Measurements from ENCODE around the gene STPG4. TPM values are rescaled to one million over a fixed set of nuclear protein-coding genes. Genes with fewer than 3 reads are reported as not detected.
"Not testable (repeated sequence)": the region's sequence is repeated elsewhere in the genome, so short reads cannot be mapped to it uniquely, and the experiment has no call there.

Gene STPG4
- total RNA-seq, 1 donor from 2014 or later: not detected

DNA sequence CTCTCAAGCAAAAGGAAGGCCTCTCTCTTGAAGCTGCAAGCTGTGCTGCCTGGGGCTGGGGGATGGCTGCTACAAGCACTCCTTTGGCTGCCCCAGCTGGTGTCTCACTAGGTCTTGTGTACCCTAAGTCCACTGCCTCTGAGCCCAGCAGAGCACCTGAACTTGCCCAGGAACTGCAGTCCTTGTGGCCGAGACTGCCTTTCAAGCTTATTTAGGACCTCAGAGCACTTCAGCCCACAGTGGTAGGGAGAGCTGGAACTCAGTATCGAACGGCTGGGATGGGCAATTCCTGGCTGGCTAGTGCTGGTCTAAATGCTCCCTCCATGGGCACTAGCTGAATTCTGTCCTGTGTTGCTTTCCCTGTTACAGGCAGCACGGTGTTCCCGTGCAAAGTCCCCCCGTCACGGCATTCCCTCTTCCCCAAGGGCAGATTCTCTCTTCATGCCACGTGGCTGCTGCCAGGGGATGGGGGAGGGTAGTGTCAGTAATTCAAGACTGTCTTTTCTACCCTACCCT, 25.9 kb downstream of the STPG4 start:
- no peak for DNase-seq (ENCODE audit: extremely low read depth, low read depth, low spot score)

DNA sequence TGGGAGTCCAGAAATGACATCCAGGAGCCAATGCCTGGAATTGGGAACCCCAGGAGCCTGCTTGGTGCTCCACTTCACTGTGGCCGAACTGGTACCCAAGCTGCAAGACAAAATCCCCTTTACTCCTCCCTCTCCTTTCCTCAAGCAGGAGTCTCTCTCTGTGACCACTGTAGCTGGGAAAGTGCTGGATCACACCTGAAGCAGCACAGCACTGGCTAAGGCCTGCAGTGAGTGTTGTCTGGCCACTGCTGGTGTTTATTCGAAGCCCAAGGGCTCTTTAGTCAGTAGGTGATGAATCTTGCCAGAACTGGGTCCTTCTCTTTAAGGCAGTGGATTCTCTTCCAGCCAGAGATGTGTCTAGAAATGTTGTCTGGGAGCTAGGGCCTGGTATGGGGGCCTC, 26.4 kb downstream of the STPG4 start:
- no peak for DNase-seq (ENCODE audit: extremely low read depth, low read depth, low spot score)

DNA sequence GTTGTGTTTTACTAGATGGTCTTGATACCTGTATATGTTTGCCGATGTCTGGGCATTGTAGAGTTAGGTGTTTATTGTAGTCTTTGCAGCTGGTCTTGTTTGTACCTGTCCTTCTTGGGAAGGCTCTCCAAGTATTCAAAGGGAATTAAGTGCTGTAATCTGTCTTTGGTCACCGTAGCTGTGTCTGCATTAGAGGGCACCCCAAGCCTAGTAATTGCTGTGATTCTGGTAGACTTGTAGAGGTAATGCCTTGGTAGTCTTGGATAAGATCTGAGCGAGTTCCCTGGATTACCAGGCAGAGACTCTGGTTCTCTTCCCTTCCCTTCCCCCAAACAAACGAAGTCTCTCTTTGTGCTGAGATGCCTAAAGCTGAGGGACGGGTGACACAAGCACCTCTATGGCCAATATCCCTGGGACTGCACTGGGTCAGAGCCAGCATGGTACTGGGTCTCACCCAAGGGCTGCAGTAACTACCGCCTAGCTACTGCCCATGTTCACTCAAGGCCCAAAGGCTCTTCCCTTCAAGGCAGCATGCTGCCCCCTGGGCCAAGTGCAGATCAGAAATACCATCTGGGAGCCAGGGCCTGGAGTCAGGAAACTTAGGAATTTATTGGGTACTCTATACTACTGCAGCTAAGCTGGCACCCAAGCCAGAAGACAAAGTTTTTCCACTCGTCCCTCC, 27.1 kb downstream of the STPG4 start:
- DNase-seq (ENCODE audit: extremely low read depth, low read depth, low spot score): no peak

GRCh38 chr2:47126783-47127182, 28.3 kb downstream of the STPG4 start:
- no peak for DNase-seq (ENCODE audit: extremely low read depth, low read depth, low spot score)

DNA sequence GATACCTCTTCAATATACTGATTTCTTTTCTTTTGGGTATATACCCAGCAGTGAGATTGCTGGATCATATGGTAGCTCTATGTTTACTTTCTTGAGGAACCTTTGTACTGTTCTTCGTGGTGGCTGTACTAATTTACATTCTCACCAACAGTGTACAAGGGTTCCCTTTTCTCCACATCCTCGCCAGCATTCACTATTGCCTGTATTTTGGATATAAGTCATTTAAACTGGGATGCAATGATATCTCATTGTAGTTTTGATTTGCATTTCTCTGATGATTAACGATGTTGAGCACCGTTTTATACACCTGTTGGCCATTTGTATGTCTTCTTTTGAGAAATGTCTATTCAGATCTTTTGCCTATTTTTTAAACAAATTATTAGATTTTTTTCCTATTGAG, 30.4 kb downstream of the STPG4 start:
- not testable (repeated sequence) for DNase-seq (ENCODE audit: extremely low read depth, low read depth, low spot score)

DNA sequence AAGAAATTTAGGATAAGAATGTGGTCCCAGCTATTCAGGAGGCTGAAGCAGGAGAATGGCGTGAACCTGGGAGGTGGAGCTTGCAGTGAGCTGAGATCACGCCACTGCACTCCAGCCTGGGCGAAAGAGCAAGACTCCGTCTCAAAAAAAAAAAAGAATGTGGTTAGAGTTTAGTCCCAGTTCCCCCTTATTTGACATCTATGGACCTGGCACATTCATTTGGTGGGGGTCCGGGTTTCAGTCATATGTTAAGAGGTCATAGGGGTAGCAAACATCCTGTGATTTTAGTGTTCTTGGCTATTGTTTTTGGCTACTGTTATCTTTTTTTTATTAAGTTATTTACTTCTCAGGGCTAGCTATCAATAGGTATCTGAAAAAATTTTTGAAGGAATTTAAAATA, 34.7 kb downstream of the STPG4 start:
- not testable (repeated sequence) for DNase-seq (ENCODE audit: extremely low read depth, low read depth, low spot score)

GRCh38 chr2:47119001-47119400, 36.1 kb downstream of the STPG4 start:
- DNase-seq (ENCODE audit: extremely low read depth, low read depth, low spot score): peak; percentile 29

- DNase-seq (ENCODE audit: extremely low read depth, low read depth, low spot score): no peak
Observed at GRCh38 chr2:47118581-47118980, 36.5 kb downstream of the STPG4 start.

- no peak for DNase-seq (ENCODE audit: extremely low read depth, low read depth, low spot score)
Observed at GRCh38 chr2:47112665-47113435, 42.3 kb downstream of the STPG4 start.

GRCh38 chr2:47109680-47110079, 45.4 kb downstream of the STPG4 start:
- no peak for DNase-seq (ENCODE audit: extremely low read depth, low read depth, low spot score)

- DNase-seq (ENCODE audit: extremely low read depth, low read depth, low spot score): no peak
Observed at GRCh38 chr2:47109007-47109375, 46.1 kb downstream of the STPG4 start.

DNA sequence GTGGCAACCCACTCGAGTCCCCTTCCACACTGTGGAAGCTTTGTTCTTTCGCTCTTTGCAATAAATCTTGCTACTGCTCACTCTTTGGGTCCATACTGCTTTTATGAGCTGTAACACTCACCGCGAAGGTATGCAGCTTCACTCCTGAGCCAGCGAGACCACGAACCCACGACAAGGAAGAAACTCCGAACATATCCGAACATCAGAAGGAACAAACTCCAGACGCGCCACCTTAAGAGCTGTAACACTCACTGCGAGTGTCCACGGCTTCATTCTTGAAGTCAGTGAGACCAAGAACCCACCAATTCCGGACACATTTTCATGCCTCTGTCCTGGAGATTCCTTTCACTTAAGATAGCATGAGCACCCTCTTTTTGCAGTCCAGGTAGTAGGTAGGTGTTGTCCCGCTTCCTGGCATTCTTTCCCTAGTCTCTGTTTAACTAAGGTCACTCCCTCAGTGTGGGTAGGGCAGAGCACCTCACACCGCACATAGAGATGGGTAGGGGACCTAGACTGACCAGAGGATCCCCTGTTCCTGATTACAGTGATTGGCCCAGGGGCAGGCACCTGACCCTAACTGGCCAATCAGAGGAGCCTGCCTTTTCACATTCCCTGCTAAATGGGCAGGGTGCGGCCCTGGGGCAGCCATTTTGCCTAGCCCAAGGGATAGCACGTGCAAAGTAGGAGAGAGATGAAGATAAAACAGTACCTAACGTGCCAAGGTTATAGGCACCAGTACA, 46.7 kb downstream of the STPG4 start:
- DNase-seq (ENCODE audit: extremely low read depth, low read depth, low spot score): not testable (repeated sequence)

DNA sequence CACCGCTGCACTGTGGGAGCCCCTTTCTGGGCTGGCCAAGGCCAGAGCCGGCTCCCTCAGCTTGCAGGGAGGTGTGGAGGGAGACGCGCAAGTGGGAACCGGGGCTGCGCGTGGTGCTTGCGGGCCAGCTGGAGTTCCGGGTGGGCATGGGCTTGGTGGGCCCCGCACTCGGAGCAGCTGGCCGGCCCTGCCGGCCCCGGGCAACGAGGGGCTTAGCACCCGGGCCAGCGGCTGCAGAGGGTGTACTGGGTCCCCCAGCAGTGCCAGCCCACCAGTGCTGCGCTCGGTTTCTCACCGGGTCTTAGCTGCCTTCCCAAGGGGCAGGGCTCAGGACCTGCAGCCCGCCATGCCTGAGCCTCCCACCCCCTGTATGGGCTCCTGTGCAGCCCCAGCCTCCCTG, 47.9 kb downstream of the STPG4 start:
- DNase-seq (ENCODE audit: extremely low read depth, low read depth, low spot score): not testable (repeated sequence)

- not testable (repeated sequence) for DNase-seq (ENCODE audit: extremely low read depth, low read depth, low spot score)
Observed at GRCh38 chr2:47106231-47106630, 48.9 kb downstream of the STPG4 start.

- not testable (repeated sequence) for DNase-seq (ENCODE audit: extremely low read depth, low read depth, low spot score)
Observed at GRCh38 chr2:47099712-47100111, 55.4 kb downstream of the STPG4 start.

GRCh38 chr2:47098953-47099352, 56.2 kb downstream of the STPG4 start:
- no peak for DNase-seq (ENCODE audit: extremely low read depth, low read depth, low spot score)

GRCh38 chr2:47097563-47097962, 57.5 kb downstream of the STPG4 start:
- no peak for DNase-seq (ENCODE audit: extremely low read depth, low read depth, low spot score)

DNA sequence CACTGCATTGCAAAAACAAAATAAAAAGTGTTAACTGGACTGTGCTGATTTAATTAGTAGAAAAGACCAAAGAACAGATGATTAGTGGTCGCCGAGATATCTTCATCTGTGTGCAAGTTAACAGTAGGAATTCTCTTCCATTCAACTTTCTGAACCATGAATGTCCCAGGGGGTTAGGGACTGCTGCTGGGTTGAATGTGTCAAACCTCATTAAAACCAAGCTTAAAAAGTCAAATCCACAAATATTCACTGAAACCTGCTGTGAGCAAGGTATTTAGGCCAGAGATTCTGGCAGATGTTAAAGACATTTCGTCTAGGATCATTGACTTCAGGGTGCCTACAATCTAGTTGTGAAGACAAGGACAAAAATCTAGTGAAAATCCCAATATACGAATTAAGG, 58.7 kb downstream of the STPG4 start:
- no peak for DNase-seq (ENCODE audit: extremely low read depth, low read depth, low spot score)

- DNase-seq (ENCODE audit: extremely low read depth, low read depth, low spot score): no peak
Observed at GRCh38 chr2:47095349-47096020, 59.6 kb downstream of the STPG4 start.

- no peak for DNase-seq (ENCODE audit: extremely low read depth, low read depth, low spot score)
Observed at GRCh38 chr2:47094511-47095142, 60.5 kb downstream of the STPG4 start.
